KG1 (cell line): ENCODE results near the gene IPPK.

Experiments used
- DNase-seq: peaks from one replicate; lab custom pipeline; 2025; lab: John Stamatoyannopoulos, UW

The IPPK gene

GRCh38 chr9:92686954-92687353, 17.0 kb upstream of the IPPK start:
- no peak for DNase-seq

DNA sequence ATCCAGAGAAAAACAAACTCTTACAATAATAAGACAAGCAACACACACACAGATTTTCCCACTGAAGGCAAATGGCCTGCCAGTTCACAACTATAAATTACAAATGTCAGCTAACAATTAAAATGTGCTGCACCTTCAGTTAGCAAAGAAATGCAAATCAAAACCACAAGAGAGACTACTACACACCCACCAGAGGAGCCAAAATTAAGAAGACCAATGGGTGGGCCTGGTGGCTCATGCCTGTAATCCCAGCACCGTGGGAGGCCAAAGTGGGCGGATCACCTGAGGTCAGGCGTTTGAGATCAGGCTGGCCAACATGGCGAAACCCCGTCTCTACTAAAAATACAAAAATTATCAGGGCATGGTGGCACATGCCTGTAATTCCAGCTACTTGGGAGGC, 15.1 kb upstream of the IPPK start:
- DNase-seq, result no peak

- DNase-seq, result no peak
Observed at GRCh38 chr9:92682269-92682668, 12.3 kb upstream of the IPPK start.

DNA sequence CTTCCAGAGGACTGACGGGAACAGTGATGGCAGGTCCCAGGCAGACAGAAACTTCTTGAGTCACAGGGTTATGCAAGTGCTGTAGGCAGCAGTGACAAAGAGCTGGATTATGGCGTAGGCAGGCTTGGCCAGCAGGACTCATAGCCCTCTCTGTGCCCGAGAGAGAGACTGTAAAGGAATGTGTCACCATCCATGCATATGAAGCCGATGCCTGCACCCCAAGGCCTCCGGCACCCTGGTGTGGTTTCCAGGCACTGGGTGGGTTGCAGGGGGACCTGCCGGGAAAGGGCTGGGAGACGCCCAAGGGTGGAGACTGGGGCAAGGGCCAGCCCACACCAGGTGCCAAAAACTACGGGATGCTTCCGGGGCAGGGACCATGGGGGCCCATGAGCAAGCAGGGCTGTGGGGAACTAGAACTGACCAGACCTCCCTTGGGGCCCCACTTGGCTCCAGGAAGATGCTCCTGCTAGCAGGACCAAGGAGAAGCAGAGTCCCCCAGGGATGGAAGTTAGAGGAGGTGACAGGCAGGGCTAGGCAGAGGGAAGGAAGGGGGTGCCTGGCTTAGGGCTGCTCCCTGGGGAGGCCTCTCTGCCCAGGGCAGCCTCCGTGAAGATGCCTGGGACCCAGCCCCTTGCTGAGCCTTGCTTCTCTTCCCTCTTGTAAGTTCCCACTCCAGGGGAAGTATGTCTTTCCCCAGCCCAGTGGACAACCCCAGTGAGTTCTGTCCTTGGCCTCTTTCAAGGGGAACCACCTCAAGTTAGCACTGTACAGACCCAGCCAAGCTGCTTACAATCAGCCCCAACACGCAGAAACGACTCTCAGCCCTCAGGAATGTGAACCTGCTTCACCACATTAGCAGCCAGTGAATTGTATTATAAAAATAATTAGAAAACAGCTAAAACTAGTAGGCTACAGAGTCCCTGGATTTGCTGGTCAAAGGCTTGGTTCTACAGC, 10.5 kb upstream of the IPPK start:
- no peak for DNase-seq

DNA sequence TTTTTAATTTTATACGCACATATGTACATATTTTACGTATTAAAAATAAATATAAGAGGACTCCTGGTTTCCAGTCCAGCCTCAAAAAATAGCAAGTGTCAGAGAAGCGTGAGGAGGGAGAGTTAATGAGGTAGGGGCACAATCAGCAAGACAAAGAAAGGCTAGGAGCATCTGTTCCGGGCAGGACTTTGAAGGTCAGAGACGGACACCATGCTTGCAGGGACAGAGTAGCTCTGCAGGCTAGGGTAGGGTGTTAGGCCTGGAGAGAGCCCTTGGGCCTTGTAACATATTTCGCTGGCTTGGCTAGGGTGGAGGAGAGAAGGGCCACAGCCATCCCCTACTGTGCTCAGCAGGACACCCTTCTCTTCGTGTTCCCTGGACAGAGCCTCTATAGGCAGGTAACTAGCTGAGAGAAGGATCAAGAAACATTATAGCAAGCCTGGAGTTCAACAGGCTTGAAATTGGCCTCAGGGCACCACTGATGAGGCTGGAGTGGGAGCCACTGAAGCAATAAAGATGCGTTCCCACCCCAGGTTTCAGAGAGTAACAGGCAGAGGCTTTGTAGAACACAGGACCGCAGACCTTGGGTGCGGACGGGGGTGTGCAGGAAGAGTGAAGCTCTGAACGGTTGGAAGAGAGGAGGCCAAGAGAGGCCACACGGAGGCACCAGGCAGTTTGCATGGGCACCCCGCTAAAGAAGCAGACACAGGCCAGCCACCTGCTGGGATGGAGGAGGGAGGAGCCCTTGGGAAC, 9.7 kb upstream of the IPPK start:
- no peak for DNase-seq

DNA sequence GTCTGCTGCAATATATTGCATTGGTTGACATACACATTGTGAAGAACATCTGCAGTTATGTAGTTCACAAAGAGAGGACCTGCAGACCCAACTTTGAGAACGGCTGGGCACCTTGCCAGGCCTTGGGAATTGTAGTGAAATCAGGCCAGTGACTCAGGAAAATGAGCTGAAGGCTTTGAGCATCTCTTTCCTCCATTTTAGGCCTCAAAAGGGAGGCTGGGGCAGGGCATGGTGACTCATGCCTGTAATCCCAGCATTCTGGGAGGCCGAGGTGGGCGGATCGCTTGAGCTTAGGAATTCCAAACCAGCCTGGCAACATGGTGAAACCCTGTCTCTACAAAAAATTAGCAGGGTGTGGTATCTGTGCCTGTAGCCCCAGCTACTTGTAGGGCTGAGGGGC, 1.4 kb upstream of the IPPK start:
- DNase-seq, result no peak

- no peak for DNase-seq
Observed at GRCh38 chr9:92669527-92669889, 423 bp downstream of the IPPK start.

GRCh38 chr9:92668746-92669526, 995 bp downstream of the IPPK start:
- no peak for DNase-seq

GRCh38 chr9:92666912-92667532, 2.9 kb downstream of the IPPK start:
- no peak for DNase-seq

GRCh38 chr9:92666236-92666635, 3.7 kb downstream of the IPPK start:
- no peak for DNase-seq

DNA sequence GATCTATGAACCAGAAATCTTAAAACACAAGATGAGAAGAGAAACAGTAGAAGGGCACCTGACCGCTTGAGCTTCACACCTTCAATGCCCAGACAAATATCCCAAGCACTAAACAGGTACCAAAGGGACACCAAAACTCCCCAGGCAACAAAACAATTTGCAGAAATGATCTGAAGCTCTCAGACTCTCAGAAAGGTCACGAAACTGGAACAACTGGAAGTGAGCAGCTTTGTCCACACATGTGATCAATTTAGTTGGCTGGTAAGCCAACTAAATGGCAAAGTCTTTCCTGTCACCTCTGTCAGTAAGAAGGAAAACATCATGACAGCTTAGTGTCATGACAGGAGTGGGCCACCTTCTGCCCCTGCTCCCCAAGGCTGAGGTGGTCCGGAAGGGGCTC, 4.1 kb downstream of the IPPK start:
- no peak for DNase-seq

- no peak for DNase-seq
Observed at GRCh38 chr9:92664394-92665152, 5.4 kb downstream of the IPPK start.

DNA sequence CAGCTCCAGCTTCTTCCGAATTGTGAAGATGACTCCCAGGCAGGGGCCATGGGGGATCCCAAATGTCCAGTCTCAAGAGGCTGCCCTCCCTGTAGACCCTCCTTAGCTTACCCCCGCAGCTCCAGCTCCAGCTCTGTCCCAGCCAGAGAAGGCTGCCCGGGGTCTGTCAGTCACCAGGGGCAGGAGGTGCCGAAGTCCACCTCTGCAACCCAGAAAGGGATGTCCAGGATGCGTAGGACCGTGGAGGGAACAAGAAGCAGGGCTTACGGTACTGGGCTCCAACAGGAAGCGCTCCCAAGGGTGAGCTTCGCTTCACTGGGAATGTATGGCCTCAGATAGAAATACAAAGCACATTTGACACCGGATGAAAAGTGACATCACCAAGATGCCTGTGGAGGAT, 6.0 kb downstream of the IPPK start:
- no peak for DNase-seq

- DNase-seq, result no peak
Observed at GRCh38 chr9:92663126-92663525, 6.8 kb downstream of the IPPK start.

DNA sequence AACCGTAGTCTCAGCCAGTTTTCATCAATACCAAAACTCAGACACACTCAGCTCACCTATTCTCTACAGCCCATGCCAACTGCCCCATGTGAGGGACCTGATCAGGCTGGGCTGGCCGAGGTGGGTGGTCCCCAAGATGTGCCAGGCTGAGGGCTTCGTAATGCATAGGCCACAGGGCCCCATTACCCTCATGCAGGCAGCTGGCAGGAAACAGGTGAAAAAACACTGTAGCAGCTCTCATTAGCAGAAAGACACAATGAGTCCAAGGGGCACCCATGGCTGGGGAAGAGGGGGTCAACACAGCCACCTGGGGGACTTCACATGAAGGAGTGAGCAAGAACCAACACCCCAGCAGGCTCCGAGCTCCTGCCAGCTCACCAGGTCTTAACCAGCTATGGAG, 8.2 kb downstream of the IPPK start:
- no peak for DNase-seq

DNA sequence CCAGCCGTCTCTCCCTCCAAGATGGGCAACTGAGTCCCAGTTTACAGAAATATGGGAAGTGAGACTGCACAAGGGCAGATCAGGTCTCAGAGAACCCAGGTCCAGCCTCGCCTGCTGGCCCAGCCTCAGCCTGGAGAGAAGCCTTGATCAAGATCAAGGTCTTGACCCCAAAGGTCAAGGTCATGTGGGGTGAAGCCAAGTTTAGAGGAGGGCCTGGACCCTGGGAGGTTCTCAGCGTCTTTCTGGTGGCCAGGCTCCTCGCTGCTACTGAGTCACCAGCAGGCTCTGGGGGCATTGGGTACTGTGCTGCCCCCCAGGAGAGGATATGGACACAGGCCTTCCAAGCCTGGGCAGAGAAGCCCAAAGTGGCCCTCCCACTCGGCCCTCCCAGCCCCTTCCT, 8.8 kb downstream of the IPPK start:
- no peak for DNase-seq

DNA sequence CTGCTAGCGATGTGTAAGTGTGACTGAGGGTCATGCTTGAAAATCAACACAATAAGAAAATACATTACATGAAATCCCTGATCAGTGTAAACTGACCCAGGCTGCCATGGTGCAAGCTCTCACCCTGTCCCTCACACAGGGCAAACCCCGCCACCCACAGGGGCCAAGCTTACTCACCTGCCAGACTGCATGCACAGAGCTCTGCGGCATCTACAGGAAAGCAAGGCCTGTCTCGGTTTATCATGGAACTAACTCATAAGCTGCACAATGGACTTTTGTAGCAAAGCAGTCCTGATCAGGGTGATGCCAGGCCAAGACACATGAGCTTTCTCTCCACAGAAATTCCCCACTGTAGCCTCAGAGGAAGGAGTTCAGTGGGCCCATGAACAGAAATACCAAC, 9.7 kb downstream of the IPPK start:
- no peak for DNase-seq

GRCh38 chr9:92659601-92660000, 10.3 kb downstream of the IPPK start:
- DNase-seq, result no peak

DNA sequence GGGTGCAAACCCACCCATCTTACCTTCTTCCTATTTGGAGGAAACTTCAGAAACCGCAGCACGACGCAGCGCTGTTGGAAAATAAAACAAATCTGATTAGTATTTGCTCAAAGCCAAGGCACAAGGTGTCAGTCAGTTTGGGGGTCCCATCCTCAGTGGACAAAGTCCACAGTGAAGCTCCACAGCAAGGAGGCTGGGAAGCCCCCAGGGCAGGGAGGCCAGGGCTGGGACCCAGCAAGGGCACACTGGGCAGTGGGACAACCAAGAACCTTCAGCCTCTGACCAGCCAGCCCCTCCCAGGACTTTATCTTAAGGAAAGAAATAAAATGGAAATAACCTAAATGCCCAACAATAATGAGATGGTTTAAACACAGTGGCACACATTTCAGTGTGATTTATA, 11.3 kb downstream of the IPPK start:
- DNase-seq, result no peak

DNA sequence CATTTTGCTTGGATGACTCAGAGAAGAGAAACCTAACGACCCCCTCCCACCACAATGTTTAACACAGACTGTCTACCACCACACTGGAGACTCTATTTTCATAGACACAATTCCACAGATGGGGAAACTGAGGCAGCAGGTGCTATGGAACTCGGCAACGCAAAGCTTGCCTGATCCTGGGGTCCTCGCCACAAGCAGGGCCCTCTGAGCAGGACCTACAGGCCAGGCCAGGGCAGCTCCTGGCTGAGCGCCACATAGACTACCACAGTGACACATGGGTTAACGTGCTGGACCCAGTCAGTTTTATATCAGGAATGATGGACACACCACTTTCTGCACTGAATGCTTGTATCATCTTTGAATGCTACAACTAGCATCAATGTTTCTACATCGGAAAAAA, 11.8 kb downstream of the IPPK start:
- DNase-seq, result no peak

GRCh38 chr9:92657296-92658094, 12.4 kb downstream of the IPPK start:
- no peak for DNase-seq
